Measurements from ENCODE around the gene CASQ2.

The CASQ2 gene

GRCh38 chr1:115727706-115728249 lies 40.7 kb downstream of the CASQ2 start:
- DNase-seq, result no peak

GRCh38 chr1:115726570-115726969 lies 41.9 kb downstream of the CASQ2 start:
- no peak for DNase-seq

- DNase-seq, result no peak
Measured at GRCh38 chr1:115726161-115726560, 42.4 kb downstream of the CASQ2 start.

- no peak for DNase-seq
Measured at GRCh38 chr1:115725600-115725999, 42.9 kb downstream of the CASQ2 start.

GRCh38 chr1:115723756-115724155 lies 44.8 kb downstream of the CASQ2 start:
- DNase-seq, result no peak

GRCh38 chr1:115722221-115722620 lies 46.3 kb downstream of the CASQ2 start:
- DNase-seq, result no peak

- no peak for DNase-seq
Measured at GRCh38 chr1:115719285-115719684, 49.2 kb downstream of the CASQ2 start.

GRCh38 chr1:115718011-115718754 lies 50.3 kb downstream of the CASQ2 start:
- no peak for DNase-seq

GRCh38 chr1:115717541-115717940 lies 51.0 kb downstream of the CASQ2 start:
- no peak for DNase-seq

GRCh38 chr1:115714572-115715141 lies 53.9 kb downstream of the CASQ2 start:
- no peak for DNase-seq

GRCh38 chr1:115713906-115714305 lies 54.6 kb downstream of the CASQ2 start:
- DNase-seq, result no peak

GRCh38 chr1:115712911-115713609 lies 55.5 kb downstream of the CASQ2 start:
- no peak for DNase-seq

GRCh38 chr1:115710859-115711624 lies 57.5 kb downstream of the CASQ2 start:
- no peak for DNase-seq

GRCh38 chr1:115706587-115707425 lies 61.7 kb downstream of the CASQ2 start:
- DNase-seq, result peak; percentile 6

GRCh38 chr1:115705963-115706362 lies 62.6 kb downstream of the CASQ2 start:
- no peak for DNase-seq

- no peak for DNase-seq
Measured at GRCh38 chr1:115705085-115705951, 63.2 kb downstream of the CASQ2 start.

GRCh38 chr1:115702959-115703358 lies 65.6 kb downstream of the CASQ2 start:
- DNase-seq, result no peak

- no peak for DNase-seq
Measured at GRCh38 chr1:115701090-115701489, 67.4 kb downstream of the CASQ2 start.

GRCh38 chr1:115697619-115698018 lies 70.9 kb downstream of the CASQ2 start:
- DNase-seq, result no peak

- DNase-seq, result no peak
Measured at GRCh38 chr1:115694805-115695204, 73.7 kb downstream of the CASQ2 start.

GRCh38 chr1:115692224-115692623 lies 76.3 kb downstream of the CASQ2 start:
- DNase-seq, result no peak

Data from DMS 273 treated with DMSO at 0.1 percent for 48 hours (cell line).